Fibroblast of skin of abdomen (primary cell): ENCODE measurements around the gene HID1. TPM values are rescaled to one million over a fixed set of nuclear protein-coding genes. Genes with fewer than 3 reads are reported as not detected.
"Not testable (repeated sequence)": the region's sequence is repeated elsewhere in the genome, so short reads cannot be mapped to it uniquely, and the experiment has no call there.

Experiments
- DNase-seq: peaks from one replicate; pipeline ENCODE4 v3.0.0-alpha.2; 2013
- polyA plus RNA-seq, 2 experiments: library from polyadenylated mRNA; unstranded; fragments of 120-200 nt; gene quantifications; one replicate each; pipeline ENCODE4 v1.2.1, GENCODE V29; 2013; ENCODE audit not compliant: insufficient read length in 2 of 2

Gene HID1, protein sequence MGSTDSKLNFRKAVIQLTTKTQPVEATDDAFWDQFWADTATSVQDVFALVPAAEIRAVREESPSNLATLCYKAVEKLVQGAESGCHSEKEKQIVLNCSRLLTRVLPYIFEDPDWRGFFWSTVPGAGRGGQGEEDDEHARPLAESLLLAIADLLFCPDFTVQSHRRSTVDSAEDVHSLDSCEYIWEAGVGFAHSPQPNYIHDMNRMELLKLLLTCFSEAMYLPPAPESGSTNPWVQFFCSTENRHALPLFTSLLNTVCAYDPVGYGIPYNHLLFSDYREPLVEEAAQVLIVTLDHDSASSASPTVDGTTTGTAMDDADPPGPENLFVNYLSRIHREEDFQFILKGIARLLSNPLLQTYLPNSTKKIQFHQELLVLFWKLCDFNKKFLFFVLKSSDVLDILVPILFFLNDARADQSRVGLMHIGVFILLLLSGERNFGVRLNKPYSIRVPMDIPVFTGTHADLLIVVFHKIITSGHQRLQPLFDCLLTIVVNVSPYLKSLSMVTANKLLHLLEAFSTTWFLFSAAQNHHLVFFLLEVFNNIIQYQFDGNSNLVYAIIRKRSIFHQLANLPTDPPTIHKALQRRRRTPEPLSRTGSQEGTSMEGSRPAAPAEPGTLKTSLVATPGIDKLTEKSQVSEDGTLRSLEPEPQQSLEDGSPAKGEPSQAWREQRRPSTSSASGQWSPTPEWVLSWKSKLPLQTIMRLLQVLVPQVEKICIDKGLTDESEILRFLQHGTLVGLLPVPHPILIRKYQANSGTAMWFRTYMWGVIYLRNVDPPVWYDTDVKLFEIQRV
- polyA plus RNA-seq (2013, experiment 1 of 2; ENCODE audit: insufficient read length) = 0.37 TPM
- 0.43 TPM for polyA plus RNA-seq (2013, experiment 2 of 2; ENCODE audit: insufficient read length)

DNA sequence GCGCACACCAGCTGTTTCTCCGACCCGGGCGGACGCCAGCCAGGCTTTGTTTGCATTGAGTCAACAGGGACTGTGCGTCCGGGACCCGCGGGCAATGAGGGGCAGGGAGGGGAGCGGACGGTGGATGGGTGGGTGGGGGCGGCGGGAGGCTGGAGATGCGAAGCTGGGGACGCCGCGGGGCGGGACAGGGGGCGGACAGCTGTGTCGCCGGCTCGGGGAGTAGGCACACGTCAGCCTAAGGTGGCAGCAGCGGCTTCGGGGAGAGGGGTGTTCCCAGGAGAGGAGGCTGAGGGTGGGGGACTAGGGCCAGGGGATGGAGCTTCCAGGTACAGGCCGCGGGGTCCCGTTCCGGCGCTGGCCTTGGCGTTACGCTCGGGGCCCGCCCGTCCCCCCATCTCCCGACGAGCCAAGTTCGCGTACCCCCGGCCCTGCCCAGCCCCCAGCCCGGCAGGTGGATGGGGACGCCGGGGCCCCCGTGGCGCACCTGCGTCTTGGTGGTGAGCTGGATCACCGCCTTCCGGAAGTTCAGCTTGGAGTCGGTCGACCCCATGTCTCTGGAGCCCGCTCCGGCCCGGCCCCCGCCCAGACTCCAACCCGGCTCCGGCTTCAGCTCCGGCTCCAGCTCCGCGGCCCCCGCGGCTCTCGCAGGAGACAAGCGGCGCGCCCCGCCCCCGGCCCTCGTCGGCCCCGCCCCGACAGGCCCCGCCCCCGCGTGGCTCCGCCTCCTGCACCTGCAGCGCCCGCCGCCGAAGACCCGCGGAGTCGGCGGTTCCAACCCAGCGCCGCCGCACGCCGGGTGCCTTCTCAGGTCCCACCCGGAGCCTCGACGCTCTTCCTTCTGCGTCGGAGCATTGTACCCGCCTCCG lies at the start of gene HID1:
Gene HID1 (minus strand): TSS at position 653 of the 866 bp plus-strand sequence. CDS start 103 bp downstream, at position 550.
- no peak for DNase-seq

DNA sequence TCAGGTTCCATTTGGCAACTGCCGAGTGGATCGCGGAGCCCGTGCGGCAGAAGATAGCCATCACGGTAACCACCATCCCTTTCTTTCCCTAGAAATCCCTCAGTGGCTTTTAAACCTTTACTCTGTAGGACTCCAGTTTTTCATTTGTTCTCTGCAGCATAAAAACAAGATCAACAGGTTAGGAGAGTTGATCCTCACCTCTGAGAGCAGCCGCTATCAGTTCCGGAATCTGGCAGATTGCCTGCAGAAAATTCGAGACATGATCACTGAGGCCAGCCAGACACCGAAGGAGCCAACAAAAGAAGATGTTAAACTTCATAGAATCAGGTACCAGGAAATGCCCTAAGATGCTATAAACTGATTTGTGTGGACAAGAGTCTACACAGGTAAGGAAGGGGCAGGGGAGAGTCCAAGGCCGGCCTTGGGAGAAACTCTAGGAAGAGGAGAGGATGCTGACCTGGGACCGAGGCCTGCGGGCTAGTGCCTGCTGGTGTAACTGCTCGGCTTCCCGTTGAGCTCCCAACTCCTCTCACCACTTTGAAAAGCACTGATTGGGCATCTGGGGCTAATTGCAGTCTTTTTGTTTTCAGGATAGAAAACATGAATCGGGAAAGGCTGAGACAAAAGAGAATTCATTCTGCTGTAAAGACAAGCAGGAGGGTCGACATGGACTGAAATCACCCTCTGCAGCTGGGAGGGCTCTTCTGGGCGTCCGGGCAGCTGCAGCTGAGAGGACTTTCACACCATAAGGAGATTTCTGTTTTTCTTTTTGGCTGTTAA lies 48.0 kb upstream of the HID1 start:
- DNase-seq = no peak

DNA sequence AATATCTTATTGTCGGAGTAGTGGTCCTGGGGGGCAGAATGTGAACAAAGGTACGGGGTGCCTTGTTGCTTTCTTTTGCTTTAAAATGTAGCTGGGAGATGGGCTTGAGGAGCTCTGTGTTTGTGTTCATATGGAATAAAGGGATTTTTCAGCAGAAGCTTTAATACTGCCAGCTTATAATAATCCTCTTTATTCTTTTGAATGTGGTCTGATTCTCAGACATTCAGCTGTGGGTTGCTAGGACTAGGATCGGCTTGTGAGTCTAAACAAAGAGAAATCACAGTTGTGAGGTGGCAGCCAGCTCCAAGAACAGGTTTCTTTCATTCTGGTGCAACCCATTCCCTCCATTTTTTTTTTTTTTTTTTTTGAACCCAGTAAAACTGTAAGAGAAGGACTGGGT lies 47.2 kb upstream of the HID1 start:
- no peak for DNase-seq

DNA sequence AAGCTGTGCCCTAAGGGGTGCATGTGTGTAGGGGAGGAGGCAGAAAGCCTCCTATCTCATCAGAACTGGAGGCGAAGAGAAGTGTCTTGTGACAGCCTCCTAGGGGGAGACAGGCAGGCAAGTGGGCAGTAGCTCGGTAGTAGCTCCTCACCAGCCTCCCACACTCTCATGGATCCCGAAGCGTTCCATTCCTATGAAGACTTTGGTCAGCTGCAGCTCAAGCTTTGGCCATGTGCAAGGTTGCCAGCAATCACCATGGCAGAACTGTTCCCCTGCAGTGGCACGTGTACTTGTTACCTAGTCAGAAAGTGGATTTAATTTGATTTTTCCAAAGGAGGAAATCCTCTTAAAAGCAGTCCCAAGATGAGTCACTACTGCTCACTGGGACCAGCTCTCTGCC lies 46.6 kb upstream of the HID1 start:
- DNase-seq = no peak

GRCh38 chr17:75013092-75013559 lies 40.6 kb upstream of the HID1 start:
- DNase-seq = no peak

DNA sequence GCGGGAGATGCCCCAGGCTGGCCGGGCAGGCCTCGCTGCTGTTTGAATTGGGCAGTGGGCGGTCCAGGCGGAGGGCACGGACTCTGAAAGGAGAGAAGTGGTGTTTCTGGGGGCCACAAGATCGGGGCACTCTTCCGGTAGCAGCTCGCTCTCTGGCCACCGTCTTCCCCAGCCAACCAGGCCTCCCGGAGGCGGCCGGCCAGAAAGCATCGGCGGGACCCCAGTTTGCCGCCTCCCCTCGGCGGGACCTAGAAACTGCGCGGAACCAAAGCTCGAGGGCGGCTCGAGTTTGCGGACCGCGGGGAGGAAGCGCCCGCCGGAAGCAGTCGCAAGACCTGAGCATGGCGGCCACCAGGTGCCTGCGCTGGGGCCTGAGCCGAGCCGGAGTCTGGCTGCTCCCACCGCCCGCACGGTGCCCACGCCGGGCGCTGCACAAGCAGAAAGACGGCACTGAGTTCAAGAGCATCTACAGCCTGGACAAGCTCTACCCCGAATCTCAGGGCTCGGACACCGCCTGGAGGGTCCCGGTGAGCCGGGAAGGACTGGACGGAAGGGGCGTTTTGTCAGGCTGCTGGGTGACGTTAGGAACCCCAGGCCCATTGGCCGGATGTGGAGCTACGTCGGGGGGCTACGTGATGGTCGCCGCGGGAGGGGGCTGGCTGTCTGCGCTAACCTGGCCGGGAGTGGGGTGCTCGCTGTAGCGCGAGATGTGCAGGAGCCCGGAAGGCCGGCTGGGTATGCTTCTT lies 40.0 kb upstream of the HID1 start, which contains the start of gene MRPL58:
Gene MRPL58 (plus strand): TSS at position 325 of the 746 bp plus-strand sequence. CDS start 17 bp downstream, at position 342.
- peak; percentile 88 for DNase-seq

- no peak for DNase-seq
Measured at GRCh38 chr17:75012096-75012345, 39.5 kb upstream of the HID1 start.

GRCh38 chr17:75011401-75012095 lies 39.0 kb upstream of the HID1 start:
- DNase-seq = peak; percentile 62

DNA sequence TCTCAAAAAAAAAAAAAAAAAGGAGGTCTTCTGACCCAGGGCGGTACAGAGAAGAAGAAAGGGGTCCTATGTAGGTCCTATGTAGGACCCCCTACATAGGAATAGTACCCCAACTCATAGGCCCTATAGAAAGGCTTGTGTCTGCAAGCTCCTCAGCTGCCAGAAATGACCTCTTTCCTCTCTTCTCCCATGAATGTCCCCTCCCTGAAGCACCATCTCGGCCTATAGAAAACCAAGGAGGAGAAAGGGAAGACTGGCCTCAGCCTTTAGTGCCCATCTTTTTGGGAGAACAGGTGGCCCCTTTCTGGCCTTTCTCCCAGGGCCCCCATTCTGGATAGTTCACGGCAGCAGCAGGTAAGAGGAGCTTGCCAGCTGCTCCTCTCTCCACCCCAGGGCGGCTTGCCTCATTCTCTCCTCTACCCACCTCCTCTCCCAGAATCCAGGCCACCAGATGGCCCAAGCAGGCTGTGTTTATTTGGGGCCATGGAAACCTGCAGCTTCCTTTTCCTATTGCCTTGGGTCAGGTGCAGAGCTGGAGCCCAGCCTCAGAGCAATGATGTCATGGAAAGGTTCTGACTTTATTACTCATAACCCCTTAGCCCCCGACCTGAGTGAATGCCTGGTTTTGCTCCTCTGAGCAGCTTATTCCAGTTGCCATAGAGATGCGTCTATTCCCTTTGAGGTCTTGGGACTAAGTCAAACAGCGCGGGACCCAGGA lies 38.3 kb upstream of the HID1 start:
- peak; percentile 4 for DNase-seq

DNA sequence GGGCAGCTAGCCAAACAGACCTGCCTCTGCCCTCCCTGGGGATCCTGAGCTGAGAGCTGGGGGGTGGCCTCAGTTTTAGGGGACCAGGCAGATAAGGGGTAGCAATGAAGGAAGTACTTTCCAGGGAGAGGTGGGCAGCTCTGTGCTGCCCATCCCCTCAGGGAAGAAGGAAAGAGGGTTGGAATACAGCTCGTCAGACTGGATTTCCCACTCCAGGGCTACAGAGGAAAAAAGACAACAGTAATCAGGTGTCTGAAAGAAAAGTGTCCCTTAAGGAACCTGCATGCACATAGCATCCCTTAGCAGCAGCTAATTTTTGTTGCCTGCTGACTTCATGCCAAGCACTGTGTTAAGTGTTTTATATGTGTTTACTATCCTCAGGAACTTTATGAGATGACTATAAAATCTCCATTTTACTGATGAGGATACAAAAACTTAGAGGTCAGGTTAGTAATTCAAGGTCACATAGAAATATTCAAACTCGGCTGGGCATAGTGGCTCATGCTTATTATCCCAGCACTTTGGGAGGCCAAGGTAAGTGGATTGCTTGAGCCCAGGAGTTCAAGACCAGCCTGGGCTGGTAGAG lies 36.7 kb upstream of the HID1 start:
- no peak for DNase-seq

DNA sequence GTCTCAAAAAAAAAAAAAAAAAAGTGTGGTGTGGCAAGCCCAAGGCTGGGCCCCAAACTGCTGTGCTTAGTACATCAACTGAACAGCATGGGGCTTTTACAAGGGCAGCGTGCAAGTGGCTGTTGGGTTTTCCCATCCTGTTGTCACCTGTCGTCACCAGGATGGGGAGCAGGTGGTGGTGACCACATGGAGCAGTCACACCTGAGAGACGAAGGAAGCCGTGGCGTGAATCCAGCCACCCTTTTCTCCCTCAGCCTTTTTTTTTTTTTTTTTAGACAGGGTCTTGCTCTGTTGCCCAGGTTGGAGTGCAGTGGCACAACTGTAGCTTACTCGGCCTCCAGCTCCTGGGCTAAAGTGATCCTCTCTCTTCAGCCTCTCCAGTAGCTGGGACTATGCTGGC lies 35.8 kb upstream of the HID1 start:
- DNase-seq = no peak

GRCh38 chr17:75006653-75007052 lies 34.1 kb upstream of the HID1 start:
- no peak for DNase-seq

GRCh38 chr17:75006084-75006483 lies 33.5 kb upstream of the HID1 start:
- DNase-seq = not testable (repeated sequence)

GRCh38 chr17:75005291-75005690 lies 32.7 kb upstream of the HID1 start:
- no peak for DNase-seq

GRCh38 chr17:75004371-75004770 lies 31.8 kb upstream of the HID1 start:
- no peak for DNase-seq

GRCh38 chr17:75003957-75004355 lies 31.4 kb upstream of the HID1 start:
- DNase-seq = no peak

GRCh38 chr17:75003070-75003956 lies 30.8 kb upstream of the HID1 start:
- DNase-seq = no peak
